ENCODE data around the gene SLC16A11. TPM values are rescaled to one million over a fixed set of nuclear protein-coding genes. Genes with fewer than 3 reads are reported as not detected.

Gene SLC16A11
- total and polyA plus RNA-seq, 10 of the 15 experiments (the other 5 are each of a cell fraction or from before 2014, with no cell fraction given), result 0.11 to 2.7 (median 0.84) TPM

DNA sequence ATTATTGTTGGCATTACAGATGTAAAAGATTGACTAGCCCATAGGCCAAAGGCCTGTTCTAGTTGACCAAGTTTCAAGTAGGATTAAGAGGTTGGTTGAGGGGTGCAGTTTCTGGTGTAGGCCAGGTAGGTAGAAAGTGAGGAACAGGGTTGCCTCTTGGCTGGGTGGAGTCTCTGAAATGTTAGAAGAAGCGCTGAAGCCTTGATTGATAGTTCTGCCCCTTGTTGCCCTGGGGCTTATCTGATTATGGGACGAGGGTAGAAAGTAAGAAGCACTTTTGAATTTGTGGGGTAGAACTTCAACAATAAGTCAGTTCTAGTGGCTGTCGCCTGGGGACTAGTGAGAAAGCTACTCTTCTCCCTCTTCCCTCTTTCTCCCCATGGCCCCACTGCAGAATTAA lies 14.8 kb downstream of the SLC16A11 start:
- intact Hi-C loops (cut with micrococcal nuclease; ENCODE audit: unreplicated experiment), result no loop called here
- ChIA-PET CTCF (interaction anchor here (1.3 kb wide), 1 partner anchor 17 kb away, joined by 3 read pairs; no protein-coding TSS in a partner anchor), POLR2A (no interaction called here), RAD21 (ENCODE audit: unreplicated experiment) (no interaction called here), SMC1A (ENCODE audit: uncharacterized antibody, unreplicated experiment) (interaction anchor here (0.6 to 1.0 kb wide), 2 partner anchors 13 to 25 kb away, joined by 3 read pairs; no protein-coding TSS in a partner anchor)
- H2AFZ ChIP-seq (ENCODE audit: control insufficient read depth, low read depth, low read length), result no peak overlapping the region
- H3K4me1 ChIP-seq (ENCODE audit: control insufficient read depth, insufficient read depth, low read length), result peaks cover 7% of the 10 kb centered on the region
- TF ChIP-seq, protein P1, sequence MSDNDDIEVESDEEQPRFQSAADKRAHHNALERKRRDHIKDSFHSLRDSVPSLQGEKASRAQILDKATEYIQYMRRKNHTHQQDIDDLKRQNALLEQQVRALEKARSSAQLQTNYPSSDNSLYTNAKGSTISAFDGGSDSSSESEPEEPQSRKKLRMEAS (IDR thresholded peaks at IDR 0.05; ENCODE audit: low read depth, low read length), result no peak
- no peak for TF ChIP-seq TCF3 (IDR thresholded peaks at IDR 0.05; ENCODE audit: borderline replicate concordance, insufficient read depth, low read depth, low read length)
- TF ChIP-seq SMC3 (IDR thresholded peaks at IDR 0.05; ENCODE audit: borderline replicate concordance, low read length), result no peak
- no peak for TF ChIP-seq CBFB (IDR thresholded peaks at IDR 0.05; ENCODE audit: low read depth)
- TF ChIP-seq HDAC2 (IDR thresholded peaks at IDR 0.05), result no peak
- TF ChIP-seq NRF1 (conservative IDR thresholded peaks at IDR 0.05; ENCODE audit: low read depth, low read length), result no peak
- TF ChIP-seq EED (IDR thresholded peaks at IDR 0.05; ENCODE audit: low read depth), result no peak
- H3K4me2 ChIP-seq (ENCODE audit: control insufficient read depth, insufficient read depth), result no peak overlapping the region
- H3K9ac ChIP-seq (ENCODE audit: control insufficient read depth, insufficient read depth, low read length), result no peak overlapping the region
- ATAC-seq (no peak), DNase-seq (ENCODE audit: low read depth, low spot score) (no peak), FAIRE-seq (no peak)
- H3K27me3 ChIP-seq (replicated peaks in 1 of 2; ENCODE audit: control insufficient read depth in 2 of 2, insufficient read depth in 2 of 2, low read length in 1 of 2), result no peaks in the 10 kb centered on the region
- no peaks in the 10 kb centered on the region for H3K9me3 ChIP-seq (replicated peaks; ENCODE audit: control insufficient read depth, insufficient read depth, low read length)
- no peaks in the 10 kb centered on the region for H3K36me3 ChIP-seq (ENCODE audit: control insufficient read depth in 2 of 2, insufficient read depth in 2 of 2, low read length in 1 of 2)
- WGBS (ENCODE audit: insufficient coverage, insufficient replicate concordance, low lambda C conversion rate, missing lambda C conversion rate), result 94% methylated on average over 3 of the region's 3 CpGs
- no peak overlapping the region for H3K4me3 ChIP-seq
- no peaks in the 10 kb centered on the region for H4K20me1 ChIP-seq (ENCODE audit: control insufficient read depth, insufficient read depth)
- in situ Hi-C loops (cut with MboI), result loop anchor here (25.0 kb wide), 1 partner anchor 533 kb away; the partner anchor contains the start of genes SENP3 and TNFSF13
- H3K27ac ChIP-seq (ENCODE audit: control insufficient read depth, insufficient read depth), result no peak overlapping the region
- no TSS peak for BruUV-seq (replicated peaks)
- H3K79me2 ChIP-seq (ENCODE audit: control insufficient read depth, insufficient read depth, low read length), result no peaks in the 10 kb centered on the region

DNA sequence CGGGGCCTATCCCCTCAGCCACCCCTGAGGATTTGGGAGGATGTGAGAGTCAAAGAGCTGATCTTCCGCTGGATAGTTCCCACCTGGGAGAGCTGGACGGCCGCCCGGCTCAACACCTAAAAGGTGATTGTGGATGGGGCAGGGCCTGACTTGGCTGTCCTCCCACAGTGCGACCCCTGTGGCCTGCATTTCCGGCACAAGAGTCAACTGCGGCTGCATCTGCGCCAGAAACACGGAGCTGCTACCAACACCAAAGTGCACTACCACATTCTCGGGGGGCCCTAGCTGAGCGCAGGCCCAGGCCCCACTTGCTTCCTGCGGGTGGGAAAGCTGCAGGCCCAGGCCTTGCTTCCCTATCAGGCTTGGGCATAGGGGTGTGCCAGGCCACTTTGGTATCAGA lies 16.6 kb downstream of the SLC16A11 start:
- FAIRE-seq (no peak), DNase-seq (ENCODE audit: low read depth, low spot score) (no peak), ATAC-seq (no peak)
- in situ Hi-C loops (cut with MboI), result loop anchor here (25.0 kb wide), 1 partner anchor 535 kb away; the partner anchor contains the start of genes SENP3 and TNFSF13
- Histone ChIP-seq H3K4me2 (ENCODE audit: control insufficient read depth, insufficient read depth) (no peak overlapping the region), H3K36me3 (ENCODE audit: control insufficient read depth in 2 of 2, insufficient read depth in 2 of 2, low read length in 1 of 2) (no peaks in the 10 kb centered on the region), H2AFZ (ENCODE audit: control insufficient read depth, low read depth, low read length) (no peak overlapping the region), H3K9me3 (replicated peaks; ENCODE audit: control insufficient read depth, insufficient read depth, low read length) (no peaks in the 10 kb centered on the region), H3K79me2 (ENCODE audit: control insufficient read depth, insufficient read depth, low read length) (no peaks in the 10 kb centered on the region), H3K27ac (ENCODE audit: control insufficient read depth, insufficient read depth) (no peak overlapping the region), H3K4me3 (no peak overlapping the region), H4K20me1 (ENCODE audit: control insufficient read depth, insufficient read depth) (no peaks in the 10 kb centered on the region), H3K9ac (ENCODE audit: control insufficient read depth, insufficient read depth, low read length) (no peak overlapping the region), H3K4me1 (ENCODE audit: control insufficient read depth, insufficient read depth, low read length) (peaks cover 15% of the 10 kb centered on the region), H3K27me3 (replicated peaks in 1 of 2; ENCODE audit: control insufficient read depth in 2 of 2, insufficient read depth in 2 of 2, low read length in 1 of 2) (no peaks in the 10 kb centered on the region)
- RAD21 ChIA-PET (ENCODE audit: unreplicated experiment), result no interaction called here
- intact Hi-C loops (cut with micrococcal nuclease; ENCODE audit: unreplicated experiment), result no loop called here
- SMC1A ChIA-PET (ENCODE audit: uncharacterized antibody, unreplicated experiment), result interaction anchor here (0.7 kb wide), 1 partner anchor 12 kb away, joined by 3 read pairs; no protein-coding TSS in a partner anchor
- POLR2A ChIA-PET, result interaction anchor here (0.5 kb wide), 1 partner anchor 105 kb away, joined by 3 read pairs; no protein-coding TSS in a partner anchor
- no TSS peak for BruUV-seq (replicated peaks)
- WGBS (ENCODE audit: insufficient coverage, insufficient replicate concordance, low lambda C conversion rate, missing lambda C conversion rate), result 82% methylated on average over 13 of the region's 13 CpGs
- CTCF ChIA-PET, result no interaction called here
- TF ChIP-seq, protein P2, sequence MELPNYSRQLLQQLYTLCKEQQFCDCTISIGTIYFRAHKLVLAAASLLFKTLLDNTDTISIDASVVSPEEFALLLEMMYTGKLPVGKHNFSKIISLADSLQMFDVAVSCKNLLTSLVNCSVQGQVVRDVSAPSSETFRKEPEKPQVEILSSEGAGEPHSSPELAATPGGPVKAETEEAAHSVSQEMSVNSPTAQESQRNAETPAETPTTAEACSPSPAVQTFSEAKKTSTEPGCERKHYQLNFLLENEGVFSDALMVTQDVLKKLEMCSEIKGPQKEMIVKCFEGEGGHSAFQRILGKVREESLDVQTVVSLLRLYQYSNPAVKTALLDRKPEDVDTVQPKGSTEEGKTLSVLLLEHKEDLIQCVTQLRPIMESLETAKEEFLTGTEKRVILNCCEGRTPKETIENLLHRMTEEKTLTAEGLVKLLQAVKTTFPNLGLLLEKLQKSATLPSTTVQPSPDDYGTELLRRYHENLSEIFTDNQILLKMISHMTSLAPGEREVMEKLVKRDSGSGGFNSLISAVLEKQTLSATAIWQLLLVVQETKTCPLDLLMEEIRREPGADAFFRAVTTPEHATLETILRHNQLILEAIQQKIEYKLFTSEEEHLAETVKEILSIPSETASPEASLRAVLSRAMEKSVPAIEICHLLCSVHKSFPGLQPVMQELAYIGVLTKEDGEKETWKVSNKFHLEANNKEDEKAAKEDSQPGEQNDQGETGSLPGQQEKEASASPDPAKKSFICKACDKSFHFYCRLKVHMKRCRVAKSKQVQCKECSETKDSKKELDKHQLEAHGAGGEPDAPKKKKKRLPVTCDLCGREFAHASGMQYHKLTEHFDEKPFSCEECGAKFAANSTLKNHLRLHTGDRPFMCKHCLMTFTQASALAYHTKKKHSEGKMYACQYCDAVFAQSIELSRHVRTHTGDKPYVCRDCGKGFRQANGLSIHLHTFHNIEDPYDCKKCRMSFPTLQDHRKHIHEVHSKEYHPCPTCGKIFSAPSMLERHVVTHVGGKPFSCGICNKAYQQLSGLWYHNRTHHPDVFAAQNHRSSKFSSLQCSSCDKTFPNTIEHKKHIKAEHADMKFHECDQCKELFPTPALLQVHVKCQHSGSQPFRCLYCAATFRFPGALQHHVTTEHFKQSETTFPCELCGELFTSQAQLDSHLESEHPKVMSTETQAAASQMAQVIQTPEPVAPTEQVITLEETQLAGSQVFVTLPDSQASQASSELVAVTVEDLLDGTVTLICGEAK (IDR thresholded peaks at IDR 0.05; ENCODE audit: borderline replicate concordance), result no peak
- TF ChIP-seq, protein P3, sequence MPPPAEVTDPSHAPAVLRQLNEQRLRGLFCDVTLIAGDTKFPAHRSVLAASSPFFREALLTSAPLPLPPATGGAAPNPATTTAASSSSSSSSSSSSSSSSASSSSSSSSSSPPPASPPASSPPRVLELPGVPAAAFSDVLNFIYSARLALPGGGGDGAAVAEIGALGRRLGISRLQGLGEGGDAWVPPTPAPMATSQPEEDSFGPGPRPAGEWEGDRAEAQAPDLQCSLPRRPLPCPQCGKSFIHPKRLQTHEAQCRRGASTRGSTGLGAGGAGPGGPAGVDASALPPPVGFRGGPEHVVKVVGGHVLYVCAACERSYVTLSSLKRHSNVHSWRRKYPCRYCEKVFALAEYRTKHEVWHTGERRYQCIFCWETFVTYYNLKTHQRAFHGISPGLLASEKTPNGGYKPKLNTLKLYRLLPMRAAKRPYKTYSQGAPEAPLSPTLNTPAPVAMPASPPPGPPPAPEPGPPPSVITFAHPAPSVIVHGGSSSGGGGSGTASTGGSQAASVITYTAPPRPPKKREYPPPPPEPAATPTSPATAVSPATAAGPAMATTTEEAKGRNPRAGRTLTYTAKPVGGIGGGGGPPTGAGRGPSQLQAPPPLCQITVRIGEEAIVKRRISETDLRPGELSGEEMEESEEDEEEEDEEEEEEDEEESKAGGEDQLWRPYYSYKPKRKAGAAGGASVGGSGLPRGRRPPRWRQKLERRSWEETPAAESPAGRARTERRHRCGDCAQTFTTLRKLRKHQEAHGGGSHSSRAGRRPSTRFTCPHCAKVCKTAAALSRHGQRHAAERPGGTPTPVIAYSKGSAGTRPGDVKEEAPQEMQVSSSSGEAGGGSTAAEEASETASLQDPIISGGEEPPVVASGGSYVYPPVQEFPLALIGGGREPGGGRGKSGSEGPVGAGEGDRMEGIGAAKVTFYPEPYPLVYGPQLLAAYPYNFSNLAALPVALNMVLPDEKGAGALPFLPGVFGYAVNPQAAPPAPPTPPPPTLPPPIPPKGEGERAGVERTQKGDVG (CRISPR knock-in tag; IDR thresholded peaks at IDR 0.05), result no peak

Measured in GM12878 (cell line).